H9 (cell line): ENCODE results near the gene TMPRSS3. TPM values are rescaled to one million over a fixed set of nuclear protein-coding genes. Genes with fewer than 3 reads are reported as not detected.

ENCODE experiments used
- DNase-seq: peaks from one replicate; pipeline ENCODE4 v3.0.0-alpha.2; 2017
- H2AFZ ChIP-seq: one replicate; pipeline ENCODE4 v1.6.1; 2013; ENCODE audit warnings: mild to moderate bottlenecking, low read length, control low read depth, moderate library complexity
- H2AK5ac ChIP-seq: 2 replicates; pipeline ENCODE4 v1.6.1; 2013; ENCODE audit warnings: low read length, control low read depth, mixed read lengths; ENCODE audit not compliant: insufficient read length
- H2BK120ac ChIP-seq: one replicate; pipeline ENCODE4 v1.6.1; 2013; ENCODE audit warnings: low read depth, mild to moderate bottlenecking, low read length, control low read depth, inconsistent platforms; ENCODE audit not compliant: poor library complexity, severe bottlenecking
- H2BK12ac ChIP-seq: 2 replicates; pipeline ENCODE4 v1.6.1; 2013; ENCODE audit warnings: low read length, control low read depth, mixed read lengths, low read depth; ENCODE audit not compliant: insufficient read length
- H2BK15ac ChIP-seq: 2 replicates; pipeline ENCODE4 v1.6.1; 2013; ENCODE audit warnings: low read depth, low read length, control low read depth
- H2BK20ac ChIP-seq: one replicate; pipeline ENCODE4 v1.6.1; 2013; ENCODE audit warnings: low read depth, mild to moderate bottlenecking, low read length, control low read depth, inconsistent platforms; ENCODE audit not compliant: poor library complexity, severe bottlenecking
- H2BK5ac ChIP-seq: 2 replicates; pipeline ENCODE4 v1.6.1; 2013; ENCODE audit warnings: low read length, control low read depth, mixed read lengths; ENCODE audit not compliant: insufficient read length
- H3K14ac ChIP-seq: 2 replicates; pipeline ENCODE4 v1.6.1; 2013; ENCODE audit warnings: low read length, control low read depth; ENCODE audit not compliant: insufficient read depth
- H3K18ac ChIP-seq: 2 replicates; pipeline ENCODE4 v1.6.1; 2013; ENCODE audit warnings: low read depth, mild to moderate bottlenecking, mixed read lengths, low read length, control low read depth; ENCODE audit not compliant: insufficient read length
- H3K23ac ChIP-seq: 2 replicates; pipeline ENCODE4 v1.6.1; 2013; ENCODE audit warnings: low read length, control low read depth, mixed read lengths, low read depth; ENCODE audit not compliant: insufficient read length
- H3K23me2 ChIP-seq: 2 replicates; pipeline ENCODE4 v1.6.1; 2013; ENCODE audit warnings: low read depth, mild to moderate bottlenecking, mixed read lengths, low read length, control low read depth; ENCODE audit not compliant: insufficient read length, poor library complexity, severe bottlenecking
- H3K27ac ChIP-seq: 2 replicates; pipeline ENCODE4 v1.5.1; 2013; ENCODE audit warnings: low read length, control low read depth, mixed read lengths, low read depth; ENCODE audit not compliant: insufficient read length
- H3K27me3 ChIP-seq: 2 replicates; pipeline ENCODE4 v1.6.1; 2013; ENCODE audit warnings: low read length, control low read depth, inconsistent platforms; ENCODE audit not compliant: insufficient read depth
- H3K4ac ChIP-seq: 2 replicates; pipeline ENCODE4 v1.6.1; 2013; ENCODE audit warnings: low read depth, mild to moderate bottlenecking, control low read depth, inconsistent platforms, low read length, moderate library complexity
- H3K4me1 ChIP-seq: 2 replicates; pipeline ENCODE4 v1.6.1; 2013; ENCODE audit warnings: low read length, control low read depth, inconsistent platforms; ENCODE audit not compliant: insufficient read depth
- H3K4me2 ChIP-seq: 2 replicates; pipeline ENCODE4 v1.6.1; 2013; ENCODE audit warnings: low read length, control low read depth, mixed read lengths; ENCODE audit not compliant: insufficient read length, insufficient read depth
- H3K56ac ChIP-seq: 2 replicates; pipeline ENCODE4 v1.6.1; 2013; ENCODE audit warnings: low read depth, mild to moderate bottlenecking, mixed read lengths, low read length, control low read depth; ENCODE audit not compliant: insufficient read length
- H3K79me1 ChIP-seq: 2 replicates; pipeline ENCODE4 v1.6.1; 2013; ENCODE audit warnings: low read depth, mild to moderate bottlenecking, moderate library complexity, low read length, control low read depth, inconsistent platforms; ENCODE audit not compliant: insufficient read depth, poor library complexity, severe bottlenecking
- H3K79me2 ChIP-seq: 2 replicates; pipeline ENCODE4 v1.6.1; 2013; ENCODE audit warnings: low read length, control low read depth, inconsistent platforms; ENCODE audit not compliant: insufficient read depth
- H3K9ac ChIP-seq: 2 replicates; pipeline ENCODE4 v1.6.1; 2013; ENCODE audit warnings: low read length, control low read depth, mixed read lengths; ENCODE audit not compliant: insufficient read length; ENCODE audit errors: extremely low read depth
- H3K9me3 ChIP-seq: one replicate; pipeline ENCODE4 v1.6.1; 2013; ENCODE audit warnings: low read depth, low read length, inconsistent platforms; ENCODE audit not compliant: control insufficient read depth
- H3T11ph ChIP-seq: one replicate; pipeline ENCODE4 v1.6.1; 2013; ENCODE audit warnings: mild to moderate bottlenecking, low read length, control low read depth, inconsistent platforms
- H4K20me1 ChIP-seq: one replicate; pipeline ENCODE4 v1.6.1; 2013; ENCODE audit not compliant: control insufficient read depth, insufficient read length, insufficient read depth
- H4K5ac ChIP-seq: 2 replicates; pipeline ENCODE4 v1.6.1; 2013; ENCODE audit warnings: low read depth, mild to moderate bottlenecking, mixed read lengths, low read length, control low read depth; ENCODE audit not compliant: insufficient read length
- H4K8ac ChIP-seq: replicated peaks from 2 replicates; pipeline ENCODE4 v1.6.1; 2013; ENCODE audit warnings: low read length, control low read depth, mixed read lengths, low read depth; ENCODE audit not compliant: insufficient read length
- H4K91ac ChIP-seq: 2 replicates; pipeline ENCODE4 v1.6.1; 2013; ENCODE audit warnings: low read depth, mild to moderate bottlenecking, moderate library complexity, mixed read lengths, low read length, control low read depth; ENCODE audit not compliant: insufficient read length
- H3K27ac Mint-ChIP-seq, 3 experiments: 2 replicates in 2 of 3; 3 replicates in 1 of 3; pipeline ENCODE4 v1.8.0; 2020 to 2021; ENCODE audit warnings: mixed read lengths in 3 of 3, mild to moderate bottlenecking in 1 of 3, moderate library complexity in 1 of 3
- H3K27me3 Mint-ChIP-seq: 2 replicates; pipeline ENCODE4 v1.8.0; 2021; ENCODE audit warnings: low read depth, mild to moderate bottlenecking, moderate library complexity, mixed read lengths
- H3K36me3 Mint-ChIP-seq, 3 experiments: 2 replicates in 2 of 3; 3 replicates in 1 of 3; pipeline ENCODE4 v1.8.0; 2020 to 2021; ENCODE audit warnings: low read depth in 3 of 3, mixed read lengths in 3 of 3; ENCODE audit not compliant: insufficient read depth in 1 of 3
- H3K4me1 Mint-ChIP-seq, 2 experiments: 2 replicates each; pipeline ENCODE4 v1.8.0; 2020; ENCODE audit warnings: mixed read lengths in 2 of 2
- H3K4me3 Mint-ChIP-seq, 2 experiments: 2 replicates in 1 of 2; 3 replicates in 1 of 2; pipeline ENCODE4 v1.8.0; 2020 to 2021; ENCODE audit warnings: mild to moderate bottlenecking in 2 of 2, mixed read lengths in 2 of 2, moderate library complexity in 1 of 2
- H3K9me3 Mint-ChIP-seq, 2 experiments: 2 replicates in 1 of 2; 3 replicates in 1 of 2; pipeline ENCODE4 v1.8.0; 2020; ENCODE audit warnings: mild to moderate bottlenecking in 2 of 2, mixed read lengths in 2 of 2, moderate library complexity in 1 of 2
- CTCF ChIP-seq: fragments of 200-600 bp; sonication (generic); conservative IDR thresholded peaks from 3 replicates; pipeline ENCODE4 v1.8.0; 2021; ENCODE audit warnings: antibody characterized with exemption, mild to moderate bottlenecking
- WGBS: extraction: QIAGEN DNeasy Blood & Tissue Kit; methylation state at CpG from one replicate; pipeline ENCODE4 v1.1.7; 2013; ENCODE audit warnings: missing lambda C conversion rate, low lambda C conversion rate, mixed read lengths; ENCODE audit not compliant: insufficient read length; ENCODE audit errors: extremely low coverage; 5-methylcytosine and 5-hydroxymethylcytosine counted together
- total RNA-seq: library from RNA; stranded (reverse); gene quantifications from 2 replicates; pipeline ENCODE4 v1.2.1, GENCODE V29; 2021

Gene TMPRSS3
- total RNA-seq, 1 experiment from 2014 or later, result 0.31 TPM

DNA sequence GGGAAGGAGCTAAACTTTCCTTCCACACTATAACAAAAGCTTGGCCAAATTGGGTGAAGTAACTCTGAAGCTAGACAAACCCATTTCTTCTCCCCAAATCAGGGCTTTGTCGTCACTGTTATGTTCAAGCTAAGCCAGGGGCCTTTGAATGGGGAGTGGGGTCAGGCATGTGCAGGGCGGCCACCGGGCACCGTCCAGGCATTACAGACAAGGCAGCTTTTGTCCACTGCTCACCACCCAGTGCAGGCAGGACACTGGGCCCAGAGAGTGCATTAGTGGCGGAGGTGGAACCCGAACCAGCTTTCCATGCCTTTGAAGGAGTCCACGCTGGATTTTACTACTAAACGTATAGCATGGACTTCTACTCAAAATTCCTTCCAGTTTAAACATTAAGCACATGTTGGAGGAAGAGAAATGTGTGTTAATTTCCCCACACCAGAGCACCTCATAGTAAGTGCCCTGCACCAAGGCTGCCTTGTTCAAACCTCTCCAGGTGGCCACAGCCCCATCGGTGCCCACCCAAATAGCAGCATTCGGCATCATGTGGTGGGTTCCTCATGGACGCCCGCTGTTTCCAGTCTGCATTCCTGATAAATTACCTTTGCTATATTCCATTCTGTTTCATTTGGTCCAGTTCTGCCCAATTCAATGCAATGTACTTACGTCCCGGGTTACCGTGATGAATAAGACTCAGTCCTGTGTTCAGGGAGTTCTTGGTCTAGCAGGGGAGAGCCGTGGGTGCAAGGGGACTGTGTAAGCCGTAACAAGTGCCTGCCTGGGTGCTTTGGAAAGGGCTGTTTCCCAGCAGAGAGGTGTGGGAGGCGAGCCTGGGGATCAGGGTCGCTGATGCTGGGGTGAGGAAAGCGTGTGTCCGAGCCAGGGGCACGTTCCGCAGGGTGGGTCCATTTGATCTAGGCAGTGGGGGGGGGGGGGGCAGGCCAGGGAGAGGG is 9.5 kb upstream of the TMPRSS3 start:
- H3K4me3 Mint-ChIP-seq, result no peak overlapping the region

More for the DNA sequence above, 9.5 kb upstream of the TMPRSS3 start:
- no peak overlapping the region for H2BK12ac ChIP-seq
- Mint-ChIP-seq H3K36me3 (no peaks in the 10 kb centered on the region), H3K4me1 (peaks cover 2 to 14% of the 10 kb centered on the region in 2 experiments), H3K27me3 (peaks cover 3% of the 10 kb centered on the region), H3K9me3 (no peaks in the 10 kb centered on the region), H3K27ac (no peak overlapping the region)
- no peak overlapping the region for H2BK20ac ChIP-seq
- no peak overlapping the region for H2BK120ac ChIP-seq
- H2BK5ac ChIP-seq, result no peak overlapping the region
- no peak overlapping the region for H2BK15ac ChIP-seq
- TF ChIP-seq CTCF, result no peak
- H3K14ac ChIP-seq, result no peak overlapping the region; the same call in 1 of the 2 replicates
- WGBS, result no CpG with 5 or more reads among the region's 23 CpGs
- no peak for DNase-seq
- H3K23me2 ChIP-seq, result no peaks in the 10 kb centered on the region
- H3K4me2 ChIP-seq, result no peak overlapping the region
- no peaks in the 10 kb centered on the region for H4K20me1 ChIP-seq
- H3K4me1 ChIP-seq, result no peaks in the 10 kb centered on the region
- H3K79me2 ChIP-seq, result no peaks in the 10 kb centered on the region
- H4K5ac ChIP-seq, result no peak overlapping the region
- H3K79me1 ChIP-seq, result no peaks in the 10 kb centered on the region
- H3K56ac ChIP-seq, result no peak overlapping the region
- no peak overlapping the region for H3T11ph ChIP-seq
- H2AK5ac ChIP-seq, result no peak overlapping the region
- no peak overlapping the region for H3K9ac ChIP-seq
- no peak overlapping the region for H4K8ac ChIP-seq
- no peak overlapping the region for H4K91ac ChIP-seq
- H3K23ac ChIP-seq, result no peak overlapping the region
- H2AFZ ChIP-seq, result no peak overlapping the region
- no peak overlapping the region for H3K27ac ChIP-seq
- H3K18ac ChIP-seq, result no peak overlapping the region
- H3K4ac ChIP-seq, result no peak overlapping the region
- H3K27me3 ChIP-seq, result no peaks in the 10 kb centered on the region
- no peaks in the 10 kb centered on the region for H3K9me3 ChIP-seq
